A549 treated with ZK216348 at 1 μM for 4 hours (cell line): ENCODE data around the gene CD82. TPM values are rescaled to one million over a fixed set of nuclear protein-coding genes. Genes with fewer than 3 reads are reported as not detected.

Experiments used
- total RNA-seq: library from RNA; stranded (reverse); fragments of 200-300 nt; extraction: Qiagen RNA extraction; gene quantifications from 5 replicates; pipeline ENCODE4 v1.2.3, GENCODE V29; 2022; ENCODE audit warnings: low read depth

The CD82 gene
- total RNA-seq: 4.6 to 8.4 TPM (median 6.2 TPM) in 5 replicates

GRCh38 chr11:44565211-44565952 lies at the start of gene CD82:
Gene CD82 (plus strand): TSS chr11:44565663. CDS start chr11:44594663, 29,000 bp downstream.

Other genes starting within 250 kb of the CD82 start
- 1.9 to 3.6 TPM (median 2.9 TPM) in 5 replicates for gene TSPAN18, start 161.3 kb downstream of the CD82 start, total RNA-seq